Pons (tissue), 1 donor: Measurements from ENCODE around the gene LRMDA.
A peak's percentile ranks its signal among the peaks of the same experiment; 100 is the strongest.

Experiments
- DNase-seq: peaks from one replicate; pipeline ENCODE4 v3.0.0-alpha.2; 2016; ENCODE audit warnings: low spot score

LRMDA gene

DNA sequence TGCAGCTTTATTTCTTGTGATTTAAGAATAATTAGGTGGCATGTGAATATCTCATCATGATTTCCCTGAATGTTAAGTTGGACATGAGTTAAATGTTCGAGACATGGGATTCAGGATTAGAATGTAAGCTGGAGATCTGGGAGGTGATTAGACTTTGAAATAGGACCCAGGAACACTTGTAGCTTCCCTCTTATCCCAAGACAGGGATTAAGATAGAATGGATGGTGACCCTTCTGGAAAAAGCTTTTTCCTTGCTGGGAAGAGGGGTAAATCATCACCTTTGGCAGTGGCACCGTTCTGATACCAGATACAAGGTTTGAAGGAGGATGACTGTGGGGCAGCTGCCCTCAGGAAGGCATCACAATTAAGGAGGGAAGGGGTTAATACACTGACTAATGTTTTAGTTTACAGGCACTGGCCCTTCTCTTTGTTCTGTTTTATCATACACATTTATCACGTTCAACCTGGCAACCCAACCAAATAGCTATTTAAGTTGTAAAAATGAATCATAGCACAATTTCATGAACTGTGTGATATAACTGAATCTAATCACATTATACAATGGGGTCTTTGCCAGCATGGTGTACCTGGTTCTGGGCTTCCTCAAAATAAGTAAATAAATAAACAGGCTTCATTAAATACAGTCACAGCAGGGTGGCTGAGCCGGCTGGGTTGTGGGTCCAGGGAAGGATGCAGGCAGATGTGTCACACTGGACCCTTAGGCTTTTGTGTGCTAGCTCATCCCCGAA, 212.7 kb downstream of the LRMDA start:
- no peak for DNase-seq

DNA sequence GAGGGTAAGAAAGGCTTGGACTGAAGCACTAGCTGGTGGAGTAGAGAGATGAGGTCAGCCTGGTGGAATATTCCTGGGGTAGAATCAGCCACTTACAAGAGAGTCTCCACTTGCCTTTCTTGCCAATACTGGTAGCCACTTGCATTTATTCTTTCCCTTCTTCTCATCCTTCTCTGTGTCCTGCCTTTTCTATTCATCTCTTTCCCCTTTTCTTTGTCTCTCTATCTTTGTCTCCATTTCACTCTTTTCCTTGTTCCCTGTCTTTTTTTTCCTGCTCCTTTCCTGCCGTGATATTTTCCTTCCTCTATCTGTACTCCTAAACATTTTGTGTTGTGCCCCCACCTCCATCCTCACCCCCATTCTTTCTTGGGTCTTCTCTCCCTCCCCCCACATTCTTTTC, 214.3 kb downstream of the LRMDA start:
- no peak for DNase-seq

DNA sequence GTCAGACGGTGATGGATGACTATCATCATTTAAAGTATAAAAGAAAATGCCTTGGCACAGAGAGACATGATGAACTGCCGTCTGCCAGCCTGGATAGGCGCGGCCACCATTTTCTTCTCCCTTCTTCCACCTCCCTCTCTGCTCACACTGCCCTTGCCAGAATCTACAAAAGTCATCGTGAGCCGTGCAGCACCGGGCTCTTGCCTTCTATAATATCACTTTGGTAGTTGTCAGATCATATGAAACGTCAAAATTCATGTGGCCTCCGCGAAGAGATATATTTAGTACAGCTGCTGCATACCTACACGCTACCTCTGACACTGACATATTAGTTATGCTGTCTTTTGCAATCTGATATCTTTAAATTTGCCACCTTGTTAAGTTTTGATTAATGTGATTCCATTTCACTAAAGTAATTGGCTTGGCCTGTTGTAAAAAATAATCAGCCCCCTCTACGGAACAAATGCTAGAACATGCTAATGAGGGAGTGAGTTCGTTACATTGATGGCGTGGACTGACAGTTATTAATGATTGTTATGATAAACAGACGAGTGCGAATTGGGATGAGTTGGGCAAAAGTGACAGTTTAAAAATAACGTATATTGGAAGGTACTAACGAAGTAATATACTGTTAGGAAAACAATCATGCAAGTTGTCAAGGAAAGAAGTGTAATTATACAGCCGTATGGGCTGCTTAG, 214.9 kb downstream of the LRMDA start:
- no peak for DNase-seq

DNA sequence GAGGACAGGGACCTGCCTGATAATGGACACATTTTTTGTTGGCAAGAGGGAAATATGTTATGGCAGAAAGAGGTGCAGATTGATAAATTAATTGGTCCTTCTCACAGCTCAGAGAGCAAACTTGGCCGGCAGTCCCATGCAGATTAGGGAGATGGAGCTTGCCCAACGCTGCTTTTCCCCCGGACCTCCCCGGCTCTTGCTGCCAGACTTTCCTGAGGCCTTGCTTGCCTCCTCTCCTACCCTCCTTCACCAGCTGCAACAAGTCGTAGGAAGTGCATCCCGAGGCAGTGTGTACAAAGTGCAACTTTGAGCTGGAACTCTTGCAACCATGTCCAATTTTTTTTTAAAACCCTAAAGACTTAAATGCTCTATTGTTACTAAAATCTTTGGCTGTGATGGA, 215.5 kb downstream of the LRMDA start:
- no peak for DNase-seq

DNA sequence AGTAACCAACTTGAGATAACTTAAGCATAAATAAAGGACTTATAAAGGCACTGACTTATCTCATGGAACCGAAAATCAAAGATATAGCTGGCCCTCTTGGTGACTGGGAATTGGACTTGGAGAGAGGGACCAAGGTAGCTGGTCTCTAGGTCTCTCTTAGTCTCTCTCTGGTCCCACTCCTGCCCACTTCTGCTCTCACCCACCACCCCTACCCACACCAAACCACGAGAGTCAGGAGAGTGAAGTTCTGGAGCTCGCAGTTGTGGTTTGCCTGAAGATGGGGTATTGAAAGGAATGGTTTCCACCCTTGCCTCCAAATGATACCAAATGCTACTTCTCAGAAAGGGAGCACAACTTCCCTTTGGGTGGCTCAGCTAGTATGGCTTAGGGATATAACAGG, 216.3 kb downstream of the LRMDA start:
- DNase-seq: no peak

DNA sequence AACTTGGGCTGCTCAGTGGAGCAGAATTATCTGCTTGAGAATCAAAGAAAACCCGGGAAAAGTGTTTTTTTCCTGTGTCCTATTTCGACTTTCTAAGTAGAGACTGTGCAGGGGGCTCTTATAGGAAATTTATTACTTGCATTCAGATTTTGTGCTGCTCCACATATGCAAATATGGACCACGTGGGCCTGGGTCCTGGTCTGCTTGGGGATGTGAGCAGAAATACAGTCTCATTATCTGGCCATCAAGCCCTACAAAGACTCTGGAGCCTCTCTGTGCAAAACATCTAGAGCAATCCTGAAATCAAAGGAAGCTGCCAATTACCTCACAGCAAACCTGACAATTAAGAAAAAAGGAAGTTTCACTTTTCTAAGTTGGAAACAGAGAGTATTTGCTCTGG, 216.9 kb downstream of the LRMDA start:
- no peak for DNase-seq

DNA sequence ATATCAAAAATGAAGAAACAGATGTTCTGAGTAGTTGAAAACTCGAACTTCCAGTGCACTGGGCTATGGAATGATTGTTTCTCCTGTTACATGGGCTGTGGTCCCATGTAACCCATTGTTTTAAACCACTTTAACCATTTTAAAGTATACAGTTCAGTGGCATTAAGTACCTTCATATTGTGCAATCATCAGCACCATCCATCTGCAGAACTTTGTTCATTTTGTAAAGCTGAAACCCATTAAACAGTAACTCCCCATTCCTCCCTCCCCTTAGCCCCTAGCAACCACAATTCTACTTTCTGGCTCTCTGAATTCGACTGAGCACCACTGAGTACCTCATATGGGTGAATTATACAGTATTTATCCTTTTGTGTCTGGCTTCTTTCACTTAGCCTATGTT, 217.4 kb downstream of the LRMDA start:
- no peak for DNase-seq

DNA sequence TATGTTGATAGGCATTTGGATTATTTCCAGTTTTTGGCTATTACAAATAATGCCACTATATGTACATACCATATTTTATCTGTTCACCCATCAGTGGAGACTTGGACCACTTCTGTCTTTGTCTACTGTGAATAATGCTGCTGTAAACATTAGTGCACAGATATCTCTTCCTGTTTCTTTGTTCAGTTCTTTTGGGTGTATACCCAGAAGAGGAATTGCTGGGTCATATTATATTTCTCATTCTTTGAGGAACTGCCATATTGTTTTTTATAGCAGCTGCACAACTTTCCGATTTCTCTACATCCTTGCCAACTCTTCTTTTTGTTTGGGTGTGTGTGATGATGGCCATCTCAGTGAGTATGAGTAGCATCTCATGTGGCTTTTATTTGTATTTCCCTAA, 218.0 kb downstream of the LRMDA start:
- no peak for DNase-seq

DNA sequence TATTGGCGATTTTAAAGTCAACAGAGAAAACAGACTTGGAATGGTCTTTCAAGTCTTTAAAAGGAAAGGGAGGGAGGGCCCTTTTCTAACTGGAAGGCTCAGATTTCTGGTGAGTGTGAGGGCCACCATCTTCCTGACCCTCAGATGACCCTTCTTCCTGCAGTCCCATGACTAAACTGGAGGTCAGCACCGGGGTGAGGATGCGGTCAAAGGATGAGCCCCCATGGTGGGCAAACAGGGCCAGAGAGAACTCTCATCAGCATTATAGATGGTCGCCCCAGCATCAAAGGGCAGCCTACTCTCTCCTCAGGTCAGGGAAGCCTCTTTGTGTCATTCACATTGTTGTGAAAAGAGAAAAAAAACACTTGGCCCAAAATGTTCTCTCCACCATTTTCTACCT, 219.2 kb downstream of the LRMDA start:
- no peak for DNase-seq

DNA sequence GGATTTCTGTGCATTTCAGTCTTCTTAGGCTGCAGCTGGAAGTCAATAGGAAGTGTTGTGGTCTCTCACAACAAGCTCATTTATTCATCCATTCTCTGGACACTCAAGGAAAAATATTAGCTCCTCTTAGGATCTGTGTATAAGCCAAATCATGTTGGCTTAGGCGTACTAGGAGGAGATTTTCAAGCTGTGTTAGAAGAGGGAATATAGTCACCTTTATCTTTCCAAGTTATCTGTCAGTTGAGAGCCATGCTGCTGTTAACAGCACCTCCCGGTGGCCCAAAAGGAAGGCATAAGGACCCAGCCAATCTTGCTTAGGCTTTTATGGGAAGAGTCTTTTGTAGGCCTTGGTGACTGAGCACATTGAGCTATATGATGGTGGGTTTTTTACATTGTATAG, 220.0 kb downstream of the LRMDA start:
- DNase-seq: peak; percentile 17

DNA sequence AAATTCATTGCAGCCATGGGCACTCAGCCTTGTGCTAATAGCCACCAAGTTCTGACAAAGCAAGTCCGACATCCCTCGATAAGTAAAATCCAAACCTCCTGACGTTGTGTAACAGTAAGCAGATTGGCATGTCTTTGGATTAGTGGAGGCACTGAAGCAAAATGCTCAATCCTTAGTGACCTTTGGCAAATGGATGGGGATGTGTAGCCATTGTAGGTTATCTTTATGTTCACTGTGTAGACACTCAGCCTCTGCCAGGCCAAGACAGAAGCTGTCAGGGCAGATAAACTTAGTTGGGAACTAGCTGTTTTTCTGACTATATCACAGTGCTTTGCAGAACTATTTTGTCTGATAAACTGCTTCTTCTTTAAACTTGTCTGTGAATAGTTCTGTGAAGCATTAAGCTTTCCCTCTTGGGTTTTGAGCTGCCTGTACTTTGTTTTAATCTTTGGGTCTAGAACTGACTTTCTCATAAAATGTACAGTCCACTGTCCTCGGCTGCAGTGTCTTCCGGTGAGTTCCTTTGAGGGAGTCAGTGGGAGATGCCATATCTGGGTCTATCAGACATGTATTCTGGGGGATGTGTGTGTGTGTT, 220.8 kb downstream of the LRMDA start:
- DNase-seq: no peak

DNA sequence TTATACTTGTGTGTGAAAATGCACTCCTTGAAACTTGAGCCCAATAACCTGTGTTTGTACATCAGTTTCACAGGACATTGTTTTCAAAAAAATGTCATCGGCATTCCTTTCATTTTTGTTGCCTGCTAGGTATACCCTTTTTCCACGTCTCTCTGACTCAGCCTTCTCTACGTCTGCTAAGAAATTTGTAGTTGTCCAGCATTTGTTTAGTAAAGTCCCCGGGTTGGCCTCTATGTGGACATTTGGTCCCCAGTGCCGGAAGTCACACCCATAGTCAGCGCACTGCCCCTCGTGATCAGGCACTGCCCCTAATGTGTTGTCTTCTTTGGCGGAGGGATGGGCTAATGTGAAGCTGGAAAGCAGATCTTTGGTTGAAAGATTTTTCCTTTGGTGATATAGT, 222.3 kb downstream of the LRMDA start:
- DNase-seq: no peak

DNA sequence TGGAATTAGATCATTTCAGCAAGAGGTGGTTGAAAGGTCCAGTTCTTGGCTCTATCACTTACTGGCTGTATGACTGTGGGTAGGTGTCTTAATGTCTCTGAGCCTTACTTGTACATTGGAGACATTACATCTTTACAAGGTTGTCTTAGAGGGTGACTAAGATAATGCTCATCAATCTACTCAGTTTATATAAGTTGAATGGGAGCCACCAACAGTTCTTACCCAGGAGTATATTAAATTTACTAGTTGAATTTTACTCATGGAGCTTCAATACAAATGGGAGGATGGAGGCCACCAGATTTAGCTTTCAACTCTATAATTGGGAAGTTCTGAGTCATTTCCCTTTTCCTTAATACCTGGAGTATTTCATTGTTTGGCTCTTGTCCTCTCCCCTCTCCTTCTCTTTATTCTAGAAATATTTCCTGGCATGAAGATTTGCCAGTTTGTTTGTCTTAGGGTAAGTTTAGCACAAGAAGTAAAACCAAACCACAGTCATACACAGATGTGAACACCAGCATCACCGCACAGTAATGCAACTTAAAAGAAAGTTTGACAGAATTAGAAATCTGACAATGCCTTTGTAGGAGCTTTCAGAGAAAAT, 222.8 kb downstream of the LRMDA start:
- DNase-seq: no peak

DNA sequence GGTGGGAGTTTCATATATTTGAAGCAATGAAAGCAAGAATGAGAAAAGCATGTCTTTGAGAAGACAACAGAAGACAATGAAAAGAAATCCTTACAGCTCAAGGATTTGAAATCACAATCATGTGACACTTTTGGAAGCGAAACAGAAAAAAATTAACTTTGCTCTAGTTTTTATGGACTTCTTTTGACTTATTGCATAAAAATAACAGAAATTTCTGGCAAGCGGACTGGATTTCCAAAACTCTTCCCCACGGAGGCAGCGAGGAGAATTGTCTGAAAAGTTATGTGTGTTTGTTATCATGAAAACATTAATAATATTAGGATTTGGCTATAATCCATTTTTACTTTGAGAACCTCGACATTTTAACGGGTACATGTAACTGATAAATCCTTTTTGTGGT, 223.3 kb downstream of the LRMDA start:
- no peak for DNase-seq

DNA sequence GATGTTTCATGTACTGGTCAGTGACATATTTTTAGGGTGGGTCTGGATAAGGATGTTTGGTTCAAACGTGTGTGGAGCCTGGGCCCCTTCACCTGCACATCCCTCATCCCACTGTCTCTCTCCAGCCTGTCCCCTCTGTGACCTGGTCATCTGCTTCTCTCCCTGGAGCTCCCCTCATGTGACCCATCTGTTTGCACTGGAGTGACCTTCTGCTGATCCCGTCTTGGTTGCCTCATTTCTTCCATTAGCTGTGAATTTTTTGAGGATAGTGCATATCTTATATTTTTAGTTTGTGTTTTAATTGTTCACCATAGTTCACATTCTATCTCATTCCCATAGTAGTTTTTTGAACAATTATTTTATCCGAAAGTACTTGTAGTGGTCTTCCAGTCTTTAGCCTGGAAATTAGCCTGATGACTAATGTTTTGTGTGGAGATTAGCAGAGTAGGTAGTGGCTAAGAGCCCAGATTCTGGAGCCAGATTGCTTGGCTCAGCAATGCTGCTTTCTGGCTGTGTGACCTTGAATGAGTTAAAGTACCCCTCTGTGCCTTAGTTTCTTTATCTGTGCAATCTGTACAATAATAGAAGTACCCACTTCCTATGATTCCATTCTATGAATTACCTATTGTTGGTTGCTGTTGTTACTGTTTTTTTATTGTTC, 224.5 kb downstream of the LRMDA start:
- DNase-seq: no peak

DNA sequence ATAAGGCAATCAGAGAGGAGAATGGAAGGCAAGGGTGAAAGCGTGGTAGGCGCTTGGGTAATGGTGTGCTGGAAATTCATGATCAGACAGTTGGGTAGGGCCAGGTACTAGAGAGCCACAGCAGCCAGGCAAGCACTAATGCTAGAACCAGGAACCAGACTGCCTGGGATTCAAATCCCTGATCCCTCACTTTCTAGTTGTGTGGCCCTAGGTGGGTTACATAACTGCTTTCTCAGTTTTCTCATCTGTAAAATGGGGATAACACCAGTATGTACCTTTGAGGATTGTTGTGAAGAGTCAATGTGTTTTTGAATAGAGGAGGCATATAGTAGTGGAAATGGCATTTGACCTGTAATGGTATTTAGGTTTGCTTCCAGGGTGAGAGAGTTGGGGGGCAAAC, 225.9 kb downstream of the LRMDA start:
- DNase-seq: no peak

DNA sequence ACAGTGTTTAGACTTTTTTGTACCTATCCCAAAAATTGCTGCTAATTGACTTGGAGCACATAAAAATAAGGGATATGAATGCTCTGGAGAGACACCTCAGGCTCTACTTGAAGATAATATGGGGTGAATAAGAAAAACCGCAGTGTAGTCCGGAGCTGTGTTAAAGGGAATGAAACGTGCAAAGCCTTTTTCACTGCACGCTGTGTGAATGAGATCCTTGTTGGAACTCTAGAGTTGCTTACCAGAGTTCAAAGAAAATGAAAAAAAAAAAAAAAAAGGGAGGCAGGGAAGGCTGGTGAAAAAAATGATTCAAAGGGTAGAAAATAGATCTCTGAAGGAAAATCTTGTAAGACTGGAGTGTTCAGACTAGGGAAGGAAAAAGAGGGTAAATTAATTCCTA, 226.6 kb downstream of the LRMDA start:
- no peak for DNase-seq

DNA sequence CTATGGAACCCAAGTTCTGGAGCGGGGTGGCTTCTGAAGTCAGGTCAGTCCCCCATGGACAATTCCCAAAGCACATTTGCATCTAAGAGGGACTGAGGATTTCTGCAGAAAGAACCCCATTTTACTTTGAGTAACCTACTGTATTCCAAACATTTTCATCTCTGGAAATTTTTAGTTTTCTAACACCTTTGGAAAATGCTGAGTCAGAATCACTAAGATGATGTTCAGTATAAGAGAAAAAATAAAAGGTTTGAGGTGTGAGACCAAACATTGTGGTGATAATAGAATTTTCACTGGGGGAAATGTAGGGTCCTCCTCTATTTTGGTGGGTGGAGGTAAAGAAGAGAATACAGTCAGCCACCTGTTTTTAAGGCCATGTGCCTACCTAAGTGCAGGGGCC, 227.1 kb downstream of the LRMDA start:
- no peak for DNase-seq

DNA sequence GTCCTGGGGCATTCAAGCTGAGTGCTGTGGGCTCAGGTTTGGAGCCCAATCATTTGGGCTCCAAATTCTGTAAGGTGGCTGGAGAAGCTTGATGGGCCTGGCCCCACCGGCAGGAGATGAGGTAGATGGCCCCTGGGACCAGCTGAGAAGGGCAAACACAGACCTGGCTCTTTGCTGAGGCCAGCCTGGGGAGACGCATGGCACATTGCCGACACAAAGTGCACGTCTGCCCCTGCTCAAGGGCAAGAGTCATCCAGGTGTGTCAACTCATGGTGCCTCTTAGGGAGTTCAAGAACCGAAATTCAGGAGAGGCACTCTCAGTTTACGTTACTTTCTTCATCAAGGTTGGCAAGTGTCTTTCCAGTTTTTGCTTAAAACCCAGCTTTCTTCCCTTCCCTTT, 227.5 kb downstream of the LRMDA start:
- DNase-seq: no peak

DNA sequence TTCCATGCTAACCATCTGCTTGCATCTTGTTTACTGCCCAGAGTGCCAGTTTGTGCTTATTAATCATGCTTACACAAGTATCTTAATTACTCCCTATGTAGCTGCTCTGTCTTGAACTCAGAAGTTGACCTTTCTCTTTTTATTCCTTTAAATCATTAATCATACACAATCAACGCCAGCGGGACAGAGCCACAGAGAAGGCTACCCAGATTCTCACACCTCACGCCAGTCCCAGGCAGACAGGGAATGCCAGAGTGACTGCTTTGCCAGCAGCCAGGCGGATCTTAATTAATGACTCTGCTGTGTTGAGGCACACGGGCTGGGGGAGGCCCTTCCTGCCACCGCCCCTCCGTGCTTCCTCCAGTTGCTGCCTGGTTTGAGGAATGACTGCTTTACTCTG, 229.4 kb downstream of the LRMDA start:
- DNase-seq: no peak

DNA sequence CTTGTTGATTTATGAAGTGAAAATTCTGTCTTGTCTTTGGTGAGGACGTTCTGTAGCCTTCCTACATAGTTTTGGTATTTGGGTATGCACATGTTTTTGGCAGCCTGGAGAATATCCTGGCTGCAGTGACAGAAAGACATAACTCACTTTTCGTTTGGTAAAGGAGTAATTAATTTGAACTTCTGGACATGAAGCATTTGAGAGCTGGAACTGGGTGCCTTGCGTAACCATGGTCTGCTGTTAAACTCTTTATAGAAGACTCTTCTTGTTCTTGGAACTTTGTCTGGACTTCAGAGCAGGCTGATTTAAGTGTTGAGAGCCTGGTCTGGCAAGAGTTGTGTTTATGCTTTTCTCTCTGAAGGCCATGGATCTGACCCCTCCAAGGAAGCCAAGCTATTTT, 231.3 kb downstream of the LRMDA start:
- peak; percentile 31 for DNase-seq

DNA sequence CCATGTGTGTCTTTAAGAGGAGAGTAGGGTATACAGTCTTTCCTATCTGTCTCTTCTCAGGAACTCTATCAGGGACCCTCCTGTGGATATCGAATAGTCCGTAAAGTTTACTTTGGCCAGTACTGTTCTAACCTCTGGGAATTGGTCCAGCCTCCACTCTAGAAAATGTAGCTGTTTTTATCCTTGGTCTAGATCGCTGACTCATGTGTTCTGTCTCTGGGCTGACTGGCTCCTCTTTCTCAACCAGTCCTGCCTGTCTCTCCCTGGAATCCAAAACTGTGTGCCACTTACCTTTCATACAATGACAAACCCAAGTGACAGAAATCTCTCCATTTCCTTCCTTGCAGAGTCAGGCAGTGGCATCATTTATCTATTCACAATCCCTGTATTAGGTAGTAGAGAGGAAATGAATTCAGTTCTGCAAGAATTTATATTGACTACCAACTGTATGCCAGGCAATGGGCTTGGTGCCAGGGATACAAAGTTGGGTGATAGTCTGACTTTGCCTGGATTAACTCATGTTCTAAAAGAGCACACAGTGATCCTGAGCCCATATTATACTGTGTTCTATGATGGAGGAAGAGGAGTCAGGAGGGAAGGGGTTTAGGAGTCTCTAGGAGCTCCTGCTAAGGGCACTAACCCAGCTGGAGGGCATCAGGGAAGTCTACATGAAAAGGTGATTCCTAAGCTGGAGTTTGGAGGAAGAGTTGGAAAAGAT, 232.7 kb downstream of the LRMDA start:
- DNase-seq: no peak
